HCT116 (cell line): ENCODE results near the gene COG5. TPM values are rescaled to one million over a fixed set of nuclear protein-coding genes. Genes with fewer than 3 reads are reported as not detected.

Source experiments
- ATAC-seq: fragments of 200-7000 bp; cut with Tn5 transposase; 2 replicates; pipeline ENCODE4 v1.9.1; 2020; ENCODE audit warnings: mild to moderate bottlenecking, moderate library complexity
- BruUV-seq: library from RNA; stranded (reverse); fragments of 400-500 nt; replicated peaks from 2 replicates; lab custom pipeline; 2021; lab: Mats Ljungman, UMichigan
- CTCF ChIA-PET: fragments of 300-600 bp; sonication (Branson Sonifier 250); formaldehyde crosslinking; loops from one replicate; lab custom pipeline; 2021; ENCODE audit warnings: antibody characterized with exemption; lab: Charles Lee
- POLR2A ChIA-PET: fragments of 300-600, 350-600 bp; sonication (Branson Sonifier 250); formaldehyde crosslinking; loops from one replicate; lab custom pipeline; 2021; ENCODE audit warnings: antibody characterized with exemption; lab: Charles Lee
- RAD21 ChIA-PET, 2 experiments: fragments of 300-600 bp; sonication (Branson Sonifier 250); formaldehyde crosslinking; loops; one replicate each; lab custom pipeline; 2023; ENCODE audit warnings: low total read pairs in 2 of 2; ENCODE audit not compliant: uncharacterized antibody in 2 of 2, unreplicated experiment in 2 of 2, low non-redundant PET in 1 of 2; lab: Charles Lee
- DNase-seq: peaks from one replicate; pipeline ENCODE4 v3.0.0-alpha.2; 2010; ENCODE audit warnings: low read depth, low spot score
- H2AFZ ChIP-seq: fragments of 200-600 bp; shearing (Covaris generic), sonication (generic); 2 replicates; pipeline ENCODE4 v1.6.1; 2017; ENCODE audit warnings: low read depth, mixed run types, mixed read lengths, antibody characterized with exemption, low read length; ENCODE audit not compliant: poor library complexity, severe bottlenecking
- H3K27ac ChIP-seq: 2 replicates; pipeline ENCODE4 v1.5.1; 2012; ENCODE audit warnings: low read depth, low read length
- H3K27me3 ChIP-seq: fragments of 200-600 bp; sonication (generic); 2 replicates; pipeline ENCODE4 v1.6.1; 2016; ENCODE audit warnings: mixed run types, low read length, mixed read lengths; ENCODE audit not compliant: insufficient read depth
- H3K36me3 ChIP-seq, 2 experiments: fragments of 200-500 bp in 1 of 2; fragments of 200-600 bp in 1 of 2; sonication (Bioruptor generic) in 1 of 2; sonication (generic) in 1 of 2; 2 replicates each; pipeline versions ENCODE4 v1.5.1 to v1.6.1; 2014 to 2016; ENCODE audit warnings: low read length in 2 of 2, inconsistent platforms in 1 of 2, mixed read lengths in 1 of 2, mixed run types in 1 of 2; ENCODE audit not compliant: insufficient read depth in 2 of 2, control insufficient read depth in 1 of 2
- H3K4me1 ChIP-seq, 2 experiments: fragments of 200-600 bp in 1 of 2; sonication (generic) in 1 of 2; 2 replicates each; pipeline versions ENCODE4 v1.5.1 to v1.6.1; 2012 to 2017; ENCODE audit warnings: low read length in 2 of 2, inconsistent platforms in 1 of 2, mild to moderate bottlenecking in 1 of 2, mixed read lengths in 1 of 2, mixed run types in 1 of 2, moderate library complexity in 1 of 2; ENCODE audit not compliant: insufficient read depth in 2 of 2, control insufficient read depth in 1 of 2
- H3K4me2 ChIP-seq: fragments of 200-600 bp; sonication (generic); 2 replicates; pipeline ENCODE4 v1.6.1; 2017; ENCODE audit warnings: mixed run types, low read length, mixed read lengths
- H3K4me3 ChIP-seq, 2 experiments: fragments of 200-600 bp in 1 of 2; sonication (generic) in 1 of 2; replicated peaks in 1 of 2; 2 replicates each; pipeline ENCODE4 v1.5.1; 2011 to 2016; ENCODE audit warnings: low read length in 2 of 2, control low read depth in 1 of 2, low read depth in 1 of 2, mild to moderate bottlenecking in 1 of 2, mixed read lengths in 1 of 2, mixed run types in 1 of 2
- H3K79me2 ChIP-seq: fragments of 200-600 bp; sonication (generic); 2 replicates; pipeline ENCODE4 v1.6.1; 2017; ENCODE audit warnings: mild to moderate bottlenecking, mixed run types, low read length, moderate library complexity, mixed read lengths; ENCODE audit not compliant: insufficient read depth
- H3K9ac ChIP-seq: fragments of 200-600 bp; sonication (generic); 2 replicates; pipeline ENCODE4 v1.6.1; 2016; ENCODE audit warnings: low read length, mixed read lengths
- H3K9me2 ChIP-seq: fragments of 200-600 bp; sonication (generic), shearing (Covaris generic); 2 replicates; pipeline ENCODE4 v1.6.1; 2017; ENCODE audit warnings: mixed run types, mild to moderate bottlenecking, moderate library complexity; ENCODE audit not compliant: insufficient read depth
- H3K9me3 ChIP-seq, 2 experiments: fragments of 200-500 bp in 1 of 2; fragments of 200-600 bp in 1 of 2; sonication (Bioruptor generic) in 1 of 2; sonication (generic) in 1 of 2; 2 replicates each; pipeline ENCODE4 v1.6.1; 2014 to 2017; ENCODE audit warnings: low read length in 2 of 2, mixed read lengths in 2 of 2, inconsistent platforms in 1 of 2, low read depth in 1 of 2, mild to moderate bottlenecking in 1 of 2, mixed run types in 1 of 2, moderate library complexity in 1 of 2; ENCODE audit not compliant: control insufficient read depth in 1 of 2, insufficient read depth in 1 of 2
- H4K20me1 ChIP-seq: fragments of 200-600 bp; sonication (generic), shearing (Covaris generic); 2 replicates; pipeline ENCODE4 v1.6.1; 2017; ENCODE audit warnings: mixed run types, mild to moderate bottlenecking, moderate library complexity; ENCODE audit not compliant: insufficient read depth
- CBX3 ChIP-seq: IDR thresholded peaks from 2 replicates; pipeline ENCODE4 v1.6.1; 2012; ENCODE audit warnings: low read depth
- CEBPB ChIP-seq: IDR thresholded peaks from 2 replicates; pipeline ENCODE4 v1.6.1; 2012; ENCODE audit warnings: low read depth
- ELF1 ChIP-seq: IDR thresholded peaks from 2 replicates; pipeline ENCODE4 v1.6.1; 2012; ENCODE audit warnings: low read depth, borderline replicate concordance
- EZH2 ChIP-seq: fragments of 200-600 bp; sonication (generic); IDR thresholded peaks from 2 replicates; pipeline ENCODE4 v1.6.1; 2017; ENCODE audit warnings: antibody characterized with exemption, mixed run types
- EZH2phosphoT487 ChIP-seq: fragments of 200-600 bp; IDR thresholded peaks from 2 replicates; pipeline ENCODE4 v1.6.1; 2018; ENCODE audit warnings: antibody characterized with exemption, borderline replicate concordance
- FOSL1 ChIP-seq: IDR thresholded peaks from 2 replicates; pipeline ENCODE4 v1.6.1; 2012; ENCODE audit warnings: low read depth
- JUND ChIP-seq: IDR thresholded peaks from 2 replicates; pipeline ENCODE4 v1.6.1; 2012
- POLR2A ChIP-seq: IDR thresholded peaks from 2 replicates; pipeline ENCODE4 v1.7.0; 2011; ENCODE audit warnings: borderline replicate concordance; ENCODE audit not compliant: insufficient read depth, insufficient read length; ENCODE audit errors: extremely low read depth
- POLR2AphosphoS5 ChIP-seq: IDR thresholded peaks from 2 replicates; pipeline ENCODE4 v1.6.1; 2011; ENCODE audit warnings: mild to moderate bottlenecking, low read depth, low read length, moderate library complexity
- SIN3A ChIP-seq: IDR thresholded peaks from 2 replicates; pipeline ENCODE4 v1.6.1; 2012; ENCODE audit warnings: low read depth
- SP1 ChIP-seq: IDR thresholded peaks from 2 replicates; pipeline ENCODE4 v1.6.1; 2012; ENCODE audit warnings: low read depth
- SRF ChIP-seq: IDR thresholded peaks from 2 replicates; pipeline ENCODE4 v1.6.1; 2012; ENCODE audit warnings: low read depth
- TCF7L2 ChIP-seq: IDR thresholded peaks from 2 replicates; pipeline ENCODE4 v1.7.0; 2011; ENCODE audit warnings: borderline replicate concordance, inconsistent platforms; ENCODE audit not compliant: insufficient read depth, insufficient read length; ENCODE audit errors: extremely low read depth
- YY1 ChIP-seq: IDR thresholded peaks from 2 replicates; pipeline ENCODE4 v1.6.1; 2011; ENCODE audit warnings: low read length, low read depth, moderate library complexity, mild to moderate bottlenecking; ENCODE audit not compliant: insufficient replicate concordance; ENCODE audit errors: extremely low read depth
- ZFX ChIP-seq: fragments of 450-650 bp; IDR thresholded peaks from 2 replicates; pipeline ENCODE4 v1.6.1; 2017
- ZNF274 ChIP-seq: fragments of 200-500 bp; sonication (Bioruptor generic); IDR thresholded peaks from 2 replicates; pipeline ENCODE4 v1.6.1; 2014; ENCODE audit warnings: mild to moderate bottlenecking, low read depth, low read length, inconsistent platforms
- intact Hi-C: fragments of 100-400 bp; cut with micrococcal nuclease; formaldehyde crosslinking; loops from 2 replicates; pipeline ENCODE4 v1.10.0; 2022
- total RNA-seq: library from RNA; stranded (reverse); gene quantifications from one replicate; pipeline ENCODE4 v1.2.1, GENCODE V29; 2021; ENCODE audit not compliant: unreplicated experiment
- TF ChIP-seq, protein P1 (sequence below), 3 experiments: fragments of 200-600 bp in 1 of 3; sonication (generic) in 1 of 3; IDR thresholded peaks in 2 of 3; conservative IDR thresholded peaks in 1 of 3; 2 replicates each; pipeline ENCODE4 v1.5.1; 2012 to 2017; ENCODE audit warnings: low read depth in 2 of 3, low read length in 2 of 3, antibody characterized with exemption in 1 of 3, borderline replicate concordance in 1 of 3, control low read depth in 1 of 3, mild to moderate bottlenecking in 1 of 3, mixed read lengths in 1 of 3, mixed run types in 1 of 3, moderate library complexity in 1 of 3; ENCODE audit not compliant: insufficient read depth in 1 of 3
- TF ChIP-seq, protein P2 (sequence below): IDR thresholded peaks from 2 replicates; pipeline ENCODE4 v1.6.1; 2012; ENCODE audit warnings: low read depth

Gene COG5
- total RNA-seq, 1 experiment from 2014 or later, result 30.7 TPM

DNA sequence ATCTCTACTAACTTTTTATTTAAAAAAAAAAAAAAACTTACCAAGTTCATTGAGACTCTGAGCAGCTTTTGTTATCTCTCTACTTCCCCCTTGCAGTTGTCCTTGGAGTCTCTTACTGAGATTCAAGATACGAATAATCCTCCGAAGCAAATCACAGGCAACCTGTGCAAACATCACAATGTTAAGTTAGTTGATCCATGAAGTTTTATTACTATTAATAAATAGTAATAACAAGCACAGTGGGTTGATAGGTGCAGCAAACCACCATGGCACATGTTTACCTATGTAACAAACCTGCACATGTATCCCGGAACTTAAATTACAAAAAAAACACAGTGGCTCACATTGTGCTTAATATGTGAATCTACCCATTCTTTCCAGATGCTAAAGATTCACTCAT is 36.5 kb downstream of the COG5 start:
- Histone ChIP-seq H3K27me3 (no peaks in the 10 kb centered on the region), H3K9me3 (no peaks in the 10 kb centered on the region), H4K20me1 (no peaks in the 10 kb centered on the region), H3K36me3 (no peaks in the 10 kb centered on the region), H3K4me1 (peaks cover 0 to 8% of the 10 kb centered on the region in 2 experiments; a peak in 1 of 4 replicates), H3K9me2 (no peaks in the 10 kb centered on the region), H3K4me3 (no peak overlapping the region), H3K4me2 (no peak overlapping the region), H2AFZ (no peak overlapping the region), H3K9ac (no peak overlapping the region), H3K27ac (no peak overlapping the region), H3K79me2 (peaks cover 3% of the 10 kb centered on the region; the same call in 1 of the 2 replicates)
- no TSS peak for BruUV-seq
- ChIA-PET POLR2A (no interaction called here), RAD21 (no interaction called here), CTCF (no interaction called here)
- TF ChIP-seq TCF7L2, result no peak
- TF ChIP-seq, protein P1, sequence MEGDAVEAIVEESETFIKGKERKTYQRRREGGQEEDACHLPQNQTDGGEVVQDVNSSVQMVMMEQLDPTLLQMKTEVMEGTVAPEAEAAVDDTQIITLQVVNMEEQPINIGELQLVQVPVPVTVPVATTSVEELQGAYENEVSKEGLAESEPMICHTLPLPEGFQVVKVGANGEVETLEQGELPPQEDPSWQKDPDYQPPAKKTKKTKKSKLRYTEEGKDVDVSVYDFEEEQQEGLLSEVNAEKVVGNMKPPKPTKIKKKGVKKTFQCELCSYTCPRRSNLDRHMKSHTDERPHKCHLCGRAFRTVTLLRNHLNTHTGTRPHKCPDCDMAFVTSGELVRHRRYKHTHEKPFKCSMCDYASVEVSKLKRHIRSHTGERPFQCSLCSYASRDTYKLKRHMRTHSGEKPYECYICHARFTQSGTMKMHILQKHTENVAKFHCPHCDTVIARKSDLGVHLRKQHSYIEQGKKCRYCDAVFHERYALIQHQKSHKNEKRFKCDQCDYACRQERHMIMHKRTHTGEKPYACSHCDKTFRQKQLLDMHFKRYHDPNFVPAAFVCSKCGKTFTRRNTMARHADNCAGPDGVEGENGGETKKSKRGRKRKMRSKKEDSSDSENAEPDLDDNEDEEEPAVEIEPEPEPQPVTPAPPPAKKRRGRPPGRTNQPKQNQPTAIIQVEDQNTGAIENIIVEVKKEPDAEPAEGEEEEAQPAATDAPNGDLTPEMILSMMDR (IDR thresholded peaks at IDR 0.05 in 2 of 3, conservative IDR thresholded peaks at IDR 0.05 in 1 of 3; ENCODE audit: borderline replicate concordance in 1 of 3, insufficient read depth in 1 of 3, low read depth in 2 of 3, low read length in 2 of 3), result no peak
- no peak for TF ChIP-seq POLR2A
- no peak for TF ChIP-seq SIN3A
- no peak for TF ChIP-seq FOSL1
- TF ChIP-seq YY1, result no peak
- no peak for TF ChIP-seq CBX3
- no peak for TF ChIP-seq ZFX
- no peak for TF ChIP-seq EZH2
- no peak for TF ChIP-seq SP1
- TF ChIP-seq SRF, result no peak
- no peak for TF ChIP-seq EZH2phosphoT487
- TF ChIP-seq POLR2AphosphoS5, result no peak
- no peak for TF ChIP-seq ZNF274
- TF ChIP-seq, protein P2, sequence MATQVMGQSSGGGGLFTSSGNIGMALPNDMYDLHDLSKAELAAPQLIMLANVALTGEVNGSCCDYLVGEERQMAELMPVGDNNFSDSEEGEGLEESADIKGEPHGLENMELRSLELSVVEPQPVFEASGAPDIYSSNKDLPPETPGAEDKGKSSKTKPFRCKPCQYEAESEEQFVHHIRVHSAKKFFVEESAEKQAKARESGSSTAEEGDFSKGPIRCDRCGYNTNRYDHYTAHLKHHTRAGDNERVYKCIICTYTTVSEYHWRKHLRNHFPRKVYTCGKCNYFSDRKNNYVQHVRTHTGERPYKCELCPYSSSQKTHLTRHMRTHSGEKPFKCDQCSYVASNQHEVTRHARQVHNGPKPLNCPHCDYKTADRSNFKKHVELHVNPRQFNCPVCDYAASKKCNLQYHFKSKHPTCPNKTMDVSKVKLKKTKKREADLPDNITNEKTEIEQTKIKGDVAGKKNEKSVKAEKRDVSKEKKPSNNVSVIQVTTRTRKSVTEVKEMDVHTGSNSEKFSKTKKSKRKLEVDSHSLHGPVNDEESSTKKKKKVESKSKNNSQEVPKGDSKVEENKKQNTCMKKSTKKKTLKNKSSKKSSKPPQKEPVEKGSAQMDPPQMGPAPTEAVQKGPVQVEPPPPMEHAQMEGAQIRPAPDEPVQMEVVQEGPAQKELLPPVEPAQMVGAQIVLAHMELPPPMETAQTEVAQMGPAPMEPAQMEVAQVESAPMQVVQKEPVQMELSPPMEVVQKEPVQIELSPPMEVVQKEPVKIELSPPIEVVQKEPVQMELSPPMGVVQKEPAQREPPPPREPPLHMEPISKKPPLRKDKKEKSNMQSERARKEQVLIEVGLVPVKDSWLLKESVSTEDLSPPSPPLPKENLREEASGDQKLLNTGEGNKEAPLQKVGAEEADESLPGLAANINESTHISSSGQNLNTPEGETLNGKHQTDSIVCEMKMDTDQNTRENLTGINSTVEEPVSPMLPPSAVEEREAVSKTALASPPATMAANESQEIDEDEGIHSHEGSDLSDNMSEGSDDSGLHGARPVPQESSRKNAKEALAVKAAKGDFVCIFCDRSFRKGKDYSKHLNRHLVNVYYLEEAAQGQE, result no peak
- no peak for TF ChIP-seq JUND
- TF ChIP-seq ELF1, result no peak
- no peak for TF ChIP-seq CEBPB
- ATAC-seq, result no peak
- intact Hi-C loops, result no loop called here
- DNase-seq, result no peak
